ENCODE data around the gene KYAT1.

The KYAT1 gene

DNA sequence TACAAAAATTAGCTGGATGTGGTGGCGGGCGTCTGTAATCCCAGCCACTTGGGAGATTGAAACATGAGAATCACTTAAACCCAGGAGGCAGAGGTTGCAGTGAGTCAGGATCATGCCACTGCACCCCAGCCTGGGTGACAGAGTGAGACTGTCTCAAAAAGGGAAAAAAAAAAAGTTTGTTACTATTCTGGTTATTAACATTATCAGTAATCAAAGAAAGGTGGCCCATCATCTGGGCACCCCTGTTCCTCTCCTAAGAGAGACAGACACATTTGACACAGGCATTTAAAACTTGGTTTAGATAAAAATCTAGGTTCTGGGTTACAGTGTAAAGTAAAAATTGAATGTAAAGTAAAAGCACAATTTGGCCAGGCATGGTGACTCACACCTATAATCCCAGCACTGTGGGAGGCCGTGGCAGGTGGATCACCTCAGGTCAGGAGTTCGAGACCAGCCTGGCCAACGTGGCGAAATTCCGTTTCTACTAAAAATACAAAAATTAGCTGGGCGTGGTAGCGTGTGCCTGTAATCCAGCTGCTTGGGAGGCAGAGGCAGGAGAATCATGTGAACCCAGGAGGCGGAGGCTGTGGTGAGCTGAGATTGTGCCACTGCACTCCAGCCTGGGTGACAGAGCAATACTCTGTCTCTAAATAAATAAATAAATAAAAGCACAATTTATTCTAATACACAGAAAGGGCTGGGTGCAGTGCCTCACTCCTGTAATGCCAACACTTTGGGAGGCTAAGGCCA, 22.3 kb upstream of the KYAT1 start:
- Histone ChIP-seq H3K4me1 (ENCODE audit: control insufficient read depth, insufficient read depth, low read length) (peaks cover 7% of the 10 kb centered on the region), H3K9me3 (ENCODE audit: control insufficient read depth, low read length) (no peaks in the 10 kb centered on the region), H3K27me3 (replicated peaks; ENCODE audit: control insufficient read depth, insufficient read depth, low read length) (no peaks in the 10 kb centered on the region), H3K4me3 (ENCODE audit: low read length) (no peak overlapping the region), H3K9ac (ENCODE audit: low read length) (no peak overlapping the region), H3K36me3 (ENCODE audit: control insufficient read depth, insufficient read depth, low read length, severe bottlenecking) (peaks cover 30% of the 10 kb centered on the region)
- DNase-seq (ENCODE audit: low read depth): no peak

DNA sequence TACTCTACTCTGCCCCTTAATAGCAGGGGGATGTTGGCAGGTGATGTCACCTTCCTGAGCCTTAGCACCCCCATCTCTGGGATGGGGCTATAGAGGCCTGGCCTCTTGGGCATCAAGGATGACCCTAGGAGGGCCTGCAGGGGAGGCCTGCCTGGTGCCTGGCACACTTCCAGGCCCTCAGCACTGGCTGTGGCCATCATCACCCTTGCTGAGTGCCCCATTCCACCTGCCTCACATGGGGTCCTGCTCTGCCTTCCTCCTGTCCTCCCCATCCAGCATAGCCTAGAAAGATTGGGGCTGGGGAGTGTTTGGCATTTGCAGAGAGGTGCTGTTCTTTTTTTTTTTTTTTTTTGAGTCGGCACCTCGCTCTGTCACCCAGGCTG, 21.3 kb upstream of the KYAT1 start:
- Histone ChIP-seq H3K9me3 (ENCODE audit: control insufficient read depth, low read length) (no peaks in the 10 kb centered on the region), H3K9ac (ENCODE audit: low read length) (no peak overlapping the region), H3K4me1 (ENCODE audit: control insufficient read depth, insufficient read depth, low read length) (peaks cover 7% of the 10 kb centered on the region), H3K4me3 (ENCODE audit: low read length) (no peak overlapping the region), H3K27me3 (replicated peaks; ENCODE audit: control insufficient read depth, insufficient read depth, low read length) (no peaks in the 10 kb centered on the region), H3K36me3 (ENCODE audit: control insufficient read depth, insufficient read depth, low read length, severe bottlenecking) (peaks cover 28% of the 10 kb centered on the region)
- no peak for DNase-seq (ENCODE audit: low read depth)

GRCh38 chr9:128902351-128903078, 20.8 kb upstream of the KYAT1 start:
- no peaks in the 10 kb centered on the region for H3K27me3 ChIP-seq (replicated peaks; ENCODE audit: control insufficient read depth, insufficient read depth, low read length)
- H3K4me3 ChIP-seq (ENCODE audit: low read length): no peak overlapping the region
- no peak overlapping the region for H3K9ac ChIP-seq (ENCODE audit: low read length)
- H3K9me3 ChIP-seq (ENCODE audit: control insufficient read depth, low read length): no peaks in the 10 kb centered on the region
- peaks cover 7% of the 10 kb centered on the region for H3K4me1 ChIP-seq (ENCODE audit: control insufficient read depth, insufficient read depth, low read length)
- DNase-seq (ENCODE audit: low read depth): no peak
- H3K36me3 ChIP-seq (ENCODE audit: control insufficient read depth, insufficient read depth, low read length, severe bottlenecking): peaks cover 23% of the 10 kb centered on the region

GRCh38 chr9:128901822-128902221, 20.1 kb upstream of the KYAT1 start:
- no peaks in the 10 kb centered on the region for H3K9me3 ChIP-seq (ENCODE audit: control insufficient read depth, low read length)
- H3K9ac ChIP-seq (ENCODE audit: low read length): no peak overlapping the region
- no peak for DNase-seq (ENCODE audit: low read depth)
- H3K27me3 ChIP-seq (replicated peaks; ENCODE audit: control insufficient read depth, insufficient read depth, low read length): no peaks in the 10 kb centered on the region
- H3K4me1 ChIP-seq (ENCODE audit: control insufficient read depth, insufficient read depth, low read length): peaks cover 7% of the 10 kb centered on the region
- H3K4me3 ChIP-seq (ENCODE audit: low read length): no peak overlapping the region
- peaks cover 22% of the 10 kb centered on the region for H3K36me3 ChIP-seq (ENCODE audit: control insufficient read depth, insufficient read depth, low read length, severe bottlenecking)

- no peak for DNase-seq (ENCODE audit: low read depth)
- H3K27me3 ChIP-seq (replicated peaks; ENCODE audit: control insufficient read depth, insufficient read depth, low read length): no peaks in the 10 kb centered on the region
Measured at GRCh38 chr9:128901379-128901778, 19.6 kb upstream of the KYAT1 start.

GRCh38 chr9:128899566-128900322, 18.0 kb upstream of the KYAT1 start:
- Histone ChIP-seq H3K9ac (ENCODE audit: low read length) (no peak overlapping the region), H3K4me3 (ENCODE audit: low read length) (no peak overlapping the region), H3K9me3 (ENCODE audit: control insufficient read depth, low read length) (no peaks in the 10 kb centered on the region), H3K4me1 (ENCODE audit: control insufficient read depth, insufficient read depth, low read length) (peaks cover 4% of the 10 kb centered on the region), H3K27me3 (replicated peaks; ENCODE audit: control insufficient read depth, insufficient read depth, low read length) (no peaks in the 10 kb centered on the region), H3K36me3 (ENCODE audit: control insufficient read depth, insufficient read depth, low read length, severe bottlenecking) (peaks cover 35% of the 10 kb centered on the region)
- peak; percentile 21 for DNase-seq (ENCODE audit: low read depth)

More at GRCh38 chr9:128901379-128901778, 19.6 kb upstream of the KYAT1 start:
- Histone ChIP-seq H3K9ac (ENCODE audit: low read length) (no peak overlapping the region), H3K4me1 (ENCODE audit: control insufficient read depth, insufficient read depth, low read length) (peaks cover 7% of the 10 kb centered on the region), H3K4me3 (ENCODE audit: low read length) (no peak overlapping the region), H3K36me3 (ENCODE audit: control insufficient read depth, insufficient read depth, low read length, severe bottlenecking) (peaks cover 23% of the 10 kb centered on the region), H3K9me3 (ENCODE audit: control insufficient read depth, low read length) (no peaks in the 10 kb centered on the region)

DNA sequence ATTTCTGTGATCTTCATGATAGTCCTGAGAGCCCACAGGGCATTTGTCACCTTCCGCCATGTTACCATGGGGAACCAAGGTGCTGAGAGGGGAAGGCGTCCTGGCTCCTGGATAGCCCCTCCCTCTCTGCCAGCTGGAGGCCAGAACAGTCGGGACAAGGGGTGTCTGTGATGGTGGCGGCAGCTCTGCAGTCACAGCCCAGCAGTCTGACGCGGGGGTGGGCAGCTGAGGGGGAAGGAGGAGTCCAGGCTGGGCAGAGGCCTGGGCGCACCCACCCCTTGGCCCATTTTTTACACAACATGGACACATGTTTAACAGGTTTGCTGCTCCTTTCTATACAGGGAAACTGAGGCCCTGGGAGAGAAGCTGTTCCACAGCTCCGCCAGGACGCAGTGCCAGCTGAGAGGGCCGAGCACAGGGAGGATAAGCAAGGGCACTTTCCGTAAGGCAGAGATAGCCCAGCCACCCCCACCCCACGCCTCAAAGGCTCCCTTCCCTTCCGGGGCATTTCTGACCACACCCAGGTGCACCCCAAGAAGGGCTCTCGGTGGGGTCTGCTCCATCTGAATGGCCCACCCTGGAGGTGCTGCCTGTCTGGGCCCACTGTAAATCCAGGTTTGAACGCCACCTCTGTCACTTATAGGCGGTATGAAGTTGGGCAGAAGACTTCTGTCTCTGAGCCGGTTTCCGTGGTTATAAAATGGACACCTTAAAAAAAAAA, 17.3 kb upstream of the KYAT1 start:
- Histone ChIP-seq H3K9me3 (ENCODE audit: control insufficient read depth, low read length) (no peaks in the 10 kb centered on the region), H3K9ac (ENCODE audit: low read length) (no peak overlapping the region), H3K36me3 (ENCODE audit: control insufficient read depth, insufficient read depth, low read length, severe bottlenecking) (peaks cover 35% of the 10 kb centered on the region), H3K27me3 (replicated peaks; ENCODE audit: control insufficient read depth, insufficient read depth, low read length) (no peaks in the 10 kb centered on the region), H3K4me3 (ENCODE audit: low read length) (no peak overlapping the region), H3K4me1 (ENCODE audit: control insufficient read depth, insufficient read depth, low read length) (peaks cover 2% of the 10 kb centered on the region)
- DNase-seq (ENCODE audit: low read depth): no peak

GRCh38 chr9:128898382-128898781, 16.6 kb upstream of the KYAT1 start:
- DNase-seq (ENCODE audit: low read depth): no peak
- H3K4me3 ChIP-seq (ENCODE audit: low read length): no peak overlapping the region
- peaks cover 1% of the 10 kb centered on the region for H3K4me1 ChIP-seq (ENCODE audit: control insufficient read depth, insufficient read depth, low read length)
- no peaks in the 10 kb centered on the region for H3K9me3 ChIP-seq (ENCODE audit: control insufficient read depth, low read length)
- H3K36me3 ChIP-seq (ENCODE audit: control insufficient read depth, insufficient read depth, low read length, severe bottlenecking): peaks cover 35% of the 10 kb centered on the region
- H3K9ac ChIP-seq (ENCODE audit: low read length): no peak overlapping the region
- no peaks in the 10 kb centered on the region for H3K27me3 ChIP-seq (replicated peaks; ENCODE audit: control insufficient read depth, insufficient read depth, low read length)

DNA sequence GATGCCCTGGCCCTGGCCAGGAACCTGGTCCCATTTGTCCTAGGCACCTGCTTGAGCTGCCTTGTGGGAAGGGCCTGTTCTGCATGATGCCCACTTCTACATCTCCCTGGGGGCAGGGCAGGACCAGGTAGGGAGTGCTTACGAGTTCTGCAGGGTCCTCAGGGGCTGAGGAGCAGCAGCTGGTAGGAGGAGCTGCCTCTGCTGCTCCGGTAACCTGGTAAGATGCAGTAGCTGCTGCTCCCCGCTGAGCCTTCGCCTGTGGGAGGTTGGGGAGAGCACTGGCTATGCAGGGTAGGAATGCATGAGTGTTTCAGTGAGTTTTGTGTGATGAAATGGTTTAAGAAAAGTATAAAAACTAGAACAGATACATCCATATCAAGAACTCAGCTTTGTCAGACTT, 13.8 kb upstream of the KYAT1 start:
- H3K27me3 ChIP-seq (replicated peaks; ENCODE audit: control insufficient read depth, insufficient read depth, low read length): no peaks in the 10 kb centered on the region
- H3K4me1 ChIP-seq (ENCODE audit: control insufficient read depth, insufficient read depth, low read length): peaks cover 24% of the 10 kb centered on the region
- H3K9ac ChIP-seq (ENCODE audit: low read length): no peak overlapping the region
- DNase-seq (ENCODE audit: low read depth): no peak
- H3K36me3 ChIP-seq (ENCODE audit: control insufficient read depth, insufficient read depth, low read length, severe bottlenecking): peaks cover 35% of the 10 kb centered on the region
- H3K4me3 ChIP-seq (ENCODE audit: low read length): no peak overlapping the region
- H3K9me3 ChIP-seq (ENCODE audit: control insufficient read depth, low read length): no peaks in the 10 kb centered on the region

DNA sequence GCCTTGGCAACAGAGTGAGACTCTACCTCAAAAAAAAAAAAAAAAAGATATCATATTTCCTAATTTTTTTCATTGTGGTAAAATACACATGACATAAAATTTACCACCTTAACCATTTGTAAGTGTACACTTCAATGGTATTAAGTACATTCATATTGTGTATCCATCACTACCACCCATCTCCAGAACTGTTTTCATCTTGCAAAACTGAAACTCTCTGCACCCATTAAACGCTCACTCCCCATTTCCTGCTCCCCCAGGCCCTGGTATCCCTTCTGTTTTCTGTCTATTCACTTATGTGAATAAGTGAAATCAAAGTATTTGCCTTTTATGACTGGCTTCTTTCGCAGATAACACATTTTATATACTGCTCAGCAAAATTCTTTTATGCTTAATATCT, 13.0 kb upstream of the KYAT1 start:
- H3K36me3 ChIP-seq (ENCODE audit: control insufficient read depth, insufficient read depth, low read length, severe bottlenecking): peaks cover 34% of the 10 kb centered on the region
- no peaks in the 10 kb centered on the region for H3K27me3 ChIP-seq (replicated peaks; ENCODE audit: control insufficient read depth, insufficient read depth, low read length)
- DNase-seq (ENCODE audit: low read depth): no peak

DNA sequence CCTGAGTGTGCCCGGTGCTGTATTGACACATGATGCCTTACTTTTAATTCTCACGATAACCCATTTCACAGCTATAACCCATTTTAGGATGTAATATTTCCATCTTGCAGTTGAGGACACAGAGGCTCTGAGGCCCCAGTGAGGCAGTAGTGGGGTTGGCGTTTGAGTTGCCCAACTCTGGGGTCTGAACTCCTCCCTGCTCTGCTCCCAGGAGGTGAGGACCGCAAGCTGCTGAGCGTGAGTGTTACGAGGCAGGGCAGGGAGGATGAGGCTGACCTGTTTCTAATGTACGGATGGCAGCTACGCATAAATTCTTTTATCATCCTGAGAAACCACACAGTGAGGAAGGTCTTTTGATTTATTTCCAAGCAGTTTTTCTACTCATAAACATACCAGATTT, 11.6 kb upstream of the KYAT1 start:
- H3K9ac ChIP-seq (ENCODE audit: low read length): peak overlapping the region; percentile 85
- H3K4me1 ChIP-seq (ENCODE audit: control insufficient read depth, insufficient read depth, low read length): peaks cover 35% of the 10 kb centered on the region
- no peaks in the 10 kb centered on the region for H3K27me3 ChIP-seq (replicated peaks; ENCODE audit: control insufficient read depth, insufficient read depth, low read length)
- no peak for DNase-seq (ENCODE audit: low read depth)
- H3K9me3 ChIP-seq (ENCODE audit: control insufficient read depth, low read length): no peaks in the 10 kb centered on the region
- H3K4me3 ChIP-seq (ENCODE audit: low read length): no peak overlapping the region
- H3K36me3 ChIP-seq (ENCODE audit: control insufficient read depth, insufficient read depth, low read length, severe bottlenecking): peaks cover 30% of the 10 kb centered on the region

More for the DNA sequence above, 13.0 kb upstream of the KYAT1 start:
- no peak overlapping the region for H3K4me3 ChIP-seq (ENCODE audit: low read length)
- H3K9ac ChIP-seq (ENCODE audit: low read length): no peak overlapping the region
- no peaks in the 10 kb centered on the region for H3K9me3 ChIP-seq (ENCODE audit: control insufficient read depth, low read length)
- peaks cover 31% of the 10 kb centered on the region for H3K4me1 ChIP-seq (ENCODE audit: control insufficient read depth, insufficient read depth, low read length)

All from adipocyte (in vitro differentiated cells).